DND-41 (cell line): Measurements from ENCODE around the gene YWHAE.
"Not testable (repeated sequence)": the region's sequence is repeated elsewhere in the genome, so short reads cannot be mapped to it uniquely, and the experiment has no call there.

Experiments
- ATAC-seq: fragments of 200-7000 bp; cut with Tn5 transposase; 3 replicates; pipeline ENCODE4 v1.9.1; 2021; ENCODE audit warnings: low read depth; ENCODE audit not compliant: insufficient read depth
- DNase-seq: peaks from one replicate; pipeline ENCODE4 v3.0.0-alpha.2; 2020
- H2AFZ ChIP-seq: 2 replicates; pipeline ENCODE4 v1.6.0; 2012; ENCODE audit warnings: low read depth, low read length
- H3K27ac ChIP-seq: 2 replicates; pipeline ENCODE4 v1.5.1; 2012; ENCODE audit warnings: low read length, inconsistent platforms
- H3K27me3 ChIP-seq: fragments of 200-600 bp; sonication (generic); 2 replicates; pipeline ENCODE4 v1.6.0; 2012; ENCODE audit warnings: low read length, mild to moderate bottlenecking, inconsistent platforms; ENCODE audit not compliant: insufficient read depth, poor library complexity
- H3K36me3 ChIP-seq: 2 replicates; pipeline ENCODE4 v1.5.1; 2012; ENCODE audit warnings: low read length, inconsistent platforms; ENCODE audit not compliant: insufficient read depth
- H3K4me1 ChIP-seq: 2 replicates; pipeline ENCODE4 v1.5.1; 2012; ENCODE audit warnings: mild to moderate bottlenecking, low read length; ENCODE audit not compliant: insufficient read depth
- H3K4me2 ChIP-seq: 2 replicates; pipeline ENCODE4 v1.6.0; 2012; ENCODE audit warnings: mild to moderate bottlenecking, moderate library complexity, low read length, inconsistent platforms; ENCODE audit not compliant: insufficient read depth
- H3K4me3 ChIP-seq, 2 experiments: fragments of 200-600 bp in 1 of 2; shearing (Covaris generic) in 1 of 2; 2 replicates each; pipeline ENCODE4 v1.5.1; 2012 to 2016; ENCODE audit warnings: inconsistent platforms in 2 of 2, low read length in 2 of 2, mild to moderate bottlenecking in 2 of 2, low read depth in 1 of 2, moderate library complexity in 1 of 2
- H3K79me2 ChIP-seq: 2 replicates; pipeline ENCODE4 v1.6.0; 2012; ENCODE audit warnings: low read length, inconsistent platforms; ENCODE audit not compliant: insufficient read depth
- H3K9ac ChIP-seq: 2 replicates; pipeline ENCODE4 v1.6.0; 2012; ENCODE audit warnings: low read depth, mild to moderate bottlenecking, inconsistent platforms, low read length, moderate library complexity
- H3K9me3 ChIP-seq: 2 replicates; pipeline ENCODE4 v1.5.1; 2012; ENCODE audit warnings: low read length, moderate library complexity, mild to moderate bottlenecking, inconsistent platforms; ENCODE audit not compliant: insufficient read depth, severe bottlenecking
- H4K20me1 ChIP-seq: 2 replicates; pipeline ENCODE4 v1.6.0; 2012; ENCODE audit warnings: low read length; ENCODE audit not compliant: insufficient read depth
- CTCF ChIP-seq: IDR thresholded peaks from 2 replicates; pipeline ENCODE4 v1.5.1; 2012; ENCODE audit warnings: borderline replicate concordance, low read length, moderate library complexity, mild to moderate bottlenecking; ENCODE audit not compliant: poor library complexity, severe bottlenecking; ENCODE audit errors: extremely low read depth
- EZH2 ChIP-seq: IDR thresholded peaks from 3 replicates; pipeline ENCODE4 v1.6.1; 2012; ENCODE audit warnings: borderline replicate concordance, low read depth, mild to moderate bottlenecking, moderate library complexity, low read length, inconsistent platforms; ENCODE audit not compliant: severe bottlenecking

The YWHAE gene

GRCh38 chr17:1379930-1380313 is 20.1 kb downstream of the YWHAE start:
- Histone ChIP-seq H3K4me1 (peaks cover 7% of the 10 kb centered on the region; the same call in 1 of the 2 replicates), H3K4me2 (no peak overlapping the region), H3K79me2 (peaks cover 100% of the 10 kb centered on the region), H3K36me3 (peaks cover 73% of the 10 kb centered on the region), H2AFZ (no peak overlapping the region), H3K27ac (no peak overlapping the region), H4K20me1 (peaks cover 97% of the 10 kb centered on the region), H3K4me3 (no peak overlapping the region), H3K9me3 (no peaks in the 10 kb centered on the region), H3K9ac (no peak overlapping the region), H3K27me3 (no peaks in the 10 kb centered on the region)
- no peak for TF ChIP-seq CTCF
- TF ChIP-seq EZH2 = no peak
- DNase-seq (no peak), ATAC-seq (no peak)

GRCh38 chr17:1379208-1379929 is 20.7 kb downstream of the YWHAE start:
- no peak overlapping the region for H3K27ac ChIP-seq
- no peak overlapping the region for H3K4me2 ChIP-seq
- H3K36me3 ChIP-seq = peaks cover 73% of the 10 kb centered on the region

GRCh38 chr17:1378476-1378860 is 21.6 kb downstream of the YWHAE start:
- H3K9ac ChIP-seq, H3K9me3 ChIP-seq, H3K27me3 ChIP-seq, DNase-seq, H3K4me3 ChIP-seq, H3K4me1 ChIP-seq, H3K4me2 ChIP-seq, H3K27ac ChIP-seq, ATAC-seq, H2AFZ ChIP-seq: not testable (repeated sequence)
- Histone ChIP-seq H3K79me2 (peaks cover 100% of the 10 kb centered on the region), H3K36me3 (peaks cover 76% of the 10 kb centered on the region), H4K20me1 (peaks cover 97% of the 10 kb centered on the region)

More at GRCh38 chr17:1379208-1379929, 20.7 kb downstream of the YWHAE start:
- peaks cover 100% of the 10 kb centered on the region for H3K79me2 ChIP-seq
- no peak overlapping the region for H2AFZ ChIP-seq
- H3K9me3 ChIP-seq = no peaks in the 10 kb centered on the region
- DNase-seq (no peak), ATAC-seq (no peak)
- TF ChIP-seq EZH2 = no peak
- no peak for TF ChIP-seq CTCF
- no peak overlapping the region for H3K4me3 ChIP-seq
- no peak overlapping the region for H3K9ac ChIP-seq
- no peaks in the 10 kb centered on the region for H3K27me3 ChIP-seq
- H4K20me1 ChIP-seq = peaks cover 97% of the 10 kb centered on the region
- peaks cover 7% of the 10 kb centered on the region; the same call in 1 of the 2 replicates for H3K4me1 ChIP-seq

- Histone ChIP-seq H3K4me2 (no peak overlapping the region), H4K20me1 (peaks cover 97% of the 10 kb centered on the region), H3K4me1 (peaks cover 7% of the 10 kb centered on the region; the same call in 1 of the 2 replicates)
Observed at GRCh38 chr17:1377334-1377733, 22.7 kb downstream of the YWHAE start.

More at GRCh38 chr17:1377334-1377733, 22.7 kb downstream of the YWHAE start:
- DNase-seq (no peak), ATAC-seq (no peak)
- Histone ChIP-seq H3K4me3 (no peak overlapping the region), H3K27ac (no peak overlapping the region), H3K9me3 (no peaks in the 10 kb centered on the region), H3K36me3 (peaks cover 80% of the 10 kb centered on the region), H3K9ac (no peak overlapping the region), H3K79me2 (peaks cover 100% of the 10 kb centered on the region), H3K27me3 (no peaks in the 10 kb centered on the region), H2AFZ (no peak overlapping the region)
- TF ChIP-seq CTCF (no peak), EZH2 (no peak)
